ENCODE measurements around the gene PLOD1. TPM values are rescaled to one million over a fixed set of nuclear protein-coding genes. Genes with fewer than 3 reads are reported as not detected.

The PLOD1 gene
- total and polyA plus RNA-seq, 2 donors (not counting 1 experiment from before 2014, with no cell fraction given): 10.4 to 13.4 TPM

DNA sequence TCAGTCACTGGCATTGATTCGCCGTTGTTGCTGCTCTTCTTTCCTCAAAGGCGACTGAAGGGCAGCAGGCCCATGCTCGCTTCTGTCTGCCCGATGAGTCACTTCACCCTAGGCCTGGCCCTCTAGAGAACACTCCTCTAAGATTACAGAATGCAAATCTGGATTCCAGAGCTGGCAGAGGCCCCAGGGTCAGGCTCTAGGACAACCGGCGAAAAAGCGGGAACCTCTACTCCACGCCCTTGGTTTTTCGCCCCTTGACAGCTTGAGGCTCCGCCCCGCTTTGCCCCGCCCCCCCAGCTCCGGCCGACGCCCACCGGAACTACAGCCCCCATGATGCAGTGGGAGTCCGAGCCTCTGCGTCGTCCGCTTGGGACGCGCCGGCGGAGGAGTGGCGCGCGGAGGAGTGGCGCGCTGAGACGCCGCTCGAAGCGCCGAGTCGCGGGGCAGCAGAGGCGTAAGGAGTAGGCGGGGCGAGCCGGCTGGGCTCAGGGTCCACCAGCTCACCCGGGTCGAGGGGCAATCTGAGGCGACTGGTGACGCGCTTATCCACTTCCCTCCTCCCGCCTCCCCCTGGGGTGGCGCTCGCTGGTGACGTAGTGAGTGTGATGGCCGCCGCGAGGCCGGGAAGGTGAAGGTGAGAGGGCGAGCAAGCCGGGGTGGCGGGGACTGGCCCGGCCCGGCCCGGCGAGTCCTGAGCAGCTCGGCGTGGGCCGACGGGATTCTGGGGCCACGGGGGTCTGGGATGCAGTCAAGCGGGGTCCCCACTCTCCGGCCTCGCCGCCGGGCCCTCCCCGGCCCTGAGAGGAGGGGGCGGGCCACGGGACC lies 45.5 kb downstream of the PLOD1 start, which contains the start of gene MFN2:
Gene MFN2, plus strand, starts transcription at position 594 of the 825 bp plus-strand sequence. CDS start 8,725 bp downstream, outside the sequence.
- no peaks in the 10 kb centered on the region for H3K27me3 ChIP-seq (replicated peaks in 1 of 4; ENCODE audit: control extremely low read depth in 1 of 4, control insufficient read depth in 3 of 4, insufficient read depth in 4 of 4, low read length in 3 of 4)
- TF ChIP-seq, protein P1, sequence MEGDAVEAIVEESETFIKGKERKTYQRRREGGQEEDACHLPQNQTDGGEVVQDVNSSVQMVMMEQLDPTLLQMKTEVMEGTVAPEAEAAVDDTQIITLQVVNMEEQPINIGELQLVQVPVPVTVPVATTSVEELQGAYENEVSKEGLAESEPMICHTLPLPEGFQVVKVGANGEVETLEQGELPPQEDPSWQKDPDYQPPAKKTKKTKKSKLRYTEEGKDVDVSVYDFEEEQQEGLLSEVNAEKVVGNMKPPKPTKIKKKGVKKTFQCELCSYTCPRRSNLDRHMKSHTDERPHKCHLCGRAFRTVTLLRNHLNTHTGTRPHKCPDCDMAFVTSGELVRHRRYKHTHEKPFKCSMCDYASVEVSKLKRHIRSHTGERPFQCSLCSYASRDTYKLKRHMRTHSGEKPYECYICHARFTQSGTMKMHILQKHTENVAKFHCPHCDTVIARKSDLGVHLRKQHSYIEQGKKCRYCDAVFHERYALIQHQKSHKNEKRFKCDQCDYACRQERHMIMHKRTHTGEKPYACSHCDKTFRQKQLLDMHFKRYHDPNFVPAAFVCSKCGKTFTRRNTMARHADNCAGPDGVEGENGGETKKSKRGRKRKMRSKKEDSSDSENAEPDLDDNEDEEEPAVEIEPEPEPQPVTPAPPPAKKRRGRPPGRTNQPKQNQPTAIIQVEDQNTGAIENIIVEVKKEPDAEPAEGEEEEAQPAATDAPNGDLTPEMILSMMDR (IDR thresholded peaks at IDR 0.05): no peak
- TF ChIP-seq EZH2 (IDR thresholded peaks at IDR 0.05; ENCODE audit: borderline replicate concordance, insufficient read depth, low read depth, low read length, poor library complexity, severe bottlenecking): no peak
- Mint-ChIP-seq H3K27ac (peak within 1 kb of the TSS; percentile 95), H3K27me3 (no peaks in the 10 kb centered on the region), H3K9me3 (ENCODE audit: insufficient read depth) (no peaks in the 10 kb centered on the region), H3K4me3 (peak within 1 kb of the TSS; percentile 95), H3K4me1 (peaks cover 40% of the 10 kb centered on the region)
- peak within 1 kb of the TSS; percentile 93 for H2AFZ ChIP-seq (ENCODE audit: insufficient read depth, low read depth, low read length, poor library complexity, severe bottlenecking)
- peaks cover 18% of the 10 kb centered on the region for H4K20me1 ChIP-seq (ENCODE audit: control insufficient read depth, insufficient read depth, low read length, poor library complexity, severe bottlenecking)
- peak within 1 kb of the TSS; percentile 95 for H3K9ac ChIP-seq (ENCODE audit: low read length)
- H3K4me2 ChIP-seq (replicated peaks; ENCODE audit: low read depth, low read length, poor library complexity, severe bottlenecking): peak within 1 kb of the TSS; percentile 96
- DNase-seq (peak; percentile 98), ATAC-seq (ENCODE audit: low read depth) (peak; percentile 91)
- H3K9me3 ChIP-seq (ENCODE audit: control extremely low read depth in 1 of 3, control insufficient read depth in 2 of 3, insufficient read depth in 1 of 3, low read length in 2 of 3): no peaks in the 10 kb centered on the region
- POLR2A ChIA-PET: interaction anchor here (0.5 to 3.1 kb wide), 6 partner anchors 46 to 719 kb away, joined by 3 to 27 read pairs (median 4); partner anchors contain the start of genes KIAA2013 and PLOD1
- intact Hi-C loops (cut with micrococcal nuclease): loop anchor here (1.0 to 5.0 kb wide), 2 partner anchors 46 to 97 kb away; partner anchors contain the start of gene PLOD1
- peaks cover 12 to 16% of the 10 kb centered on the region in 2 donors for H3K4me1 ChIP-seq (ENCODE audit: control insufficient read depth in 2 of 2, insufficient read depth in 2 of 2, low read length in 2 of 2)
- peaks cover 0 to 26% of the 10 kb centered on the region in 2 experiments for H3K36me3 ChIP-seq (replicated peaks in 1 of 2; ENCODE audit: control extremely low read depth in 1 of 2, control insufficient read depth in 1 of 2, extremely low read depth in 1 of 2, insufficient read depth in 2 of 2, low read length in 1 of 2)
- H3K4me3 ChIP-seq (ENCODE audit: control extremely low read depth in 1 of 5, extremely low read depth in 1 of 5, insufficient read depth in 1 of 5, low read depth in 2 of 5, low read length in 4 of 5): peak within 1 kb of the TSS; percentile 66 to 86 (median 81)
- peaks cover 64% of the 10 kb centered on the region for H3K79me2 ChIP-seq (ENCODE audit: control insufficient read depth, insufficient read depth, low read length)
- CTCF ChIA-PET: interaction anchor here (0.7 to 1.4 kb wide), 4 partner anchors 13 to 138 kb away, joined by 3 to 5 read pairs (median 4); no protein-coding TSS in a partner anchor
- H3K27ac ChIP-seq (ENCODE audit: low read length in 2 of 2): peak within 1 kb of the TSS; percentile 81 to 94
- WGBS (ENCODE audit: insufficient coverage): 2% methylated on average over 70 of the region's 74 CpGs

Data from B cell (primary cell).